ENCODE measurements around the gene NCCRP1.

NCCRP1 gene

GRCh38 chr19:39247701-39248664, 51.2 kb downstream of the NCCRP1 start:
- no peak for FAIRE-seq

DNA sequence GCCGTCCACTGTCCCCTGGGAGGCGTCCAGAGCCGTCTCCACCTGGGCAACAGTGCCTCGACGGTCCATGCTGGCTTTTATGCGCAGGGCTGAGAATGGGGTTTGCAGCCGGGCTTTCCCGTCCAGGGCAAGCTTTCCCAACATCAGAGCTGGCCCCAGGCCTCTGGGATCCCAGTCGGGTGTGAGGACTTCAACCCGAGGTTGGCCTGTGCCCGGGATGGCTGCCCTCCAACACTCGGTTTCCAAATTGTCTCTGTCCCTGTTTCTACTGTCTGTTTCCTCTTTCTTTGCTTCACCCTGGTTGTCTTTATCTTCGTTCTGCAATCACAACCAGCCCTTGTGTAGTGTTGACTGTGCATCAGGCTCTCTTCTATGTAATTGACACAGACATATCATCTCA, 52.0 kb downstream of the NCCRP1 start, which contains the start of gene IFNL4:
Gene IFNL4, minus strand, starts transcription at position 51 of the 400 bp plus-strand sequence.
- no peak for FAIRE-seq

DNA sequence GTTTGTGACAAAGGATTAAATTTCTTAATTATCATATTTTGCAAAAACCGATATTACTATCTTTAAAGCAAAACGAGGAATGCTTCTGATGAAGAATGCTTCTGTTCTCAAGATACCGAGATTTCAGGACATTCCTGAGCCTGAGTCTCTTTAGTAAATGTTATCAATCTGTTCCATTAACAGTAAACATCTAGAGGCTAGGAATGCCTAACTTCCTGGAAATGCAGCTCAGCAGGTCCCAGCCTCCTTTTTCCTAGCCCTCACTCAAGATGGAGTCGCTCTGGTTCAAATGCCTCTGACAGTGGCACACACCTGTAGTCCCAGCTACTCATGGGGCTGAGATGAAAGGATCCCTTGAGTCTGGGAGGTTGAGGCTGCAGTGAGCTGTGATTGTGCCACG, 54.3 kb downstream of the NCCRP1 start:
- FAIRE-seq, result no peak
